Activated CD4-positive, CD25-positive, alpha-beta regulatory T cell treated with anti-CD3 and anti-CD28 coated beads, Interleukin-2, amount 50 U/mL, for 24 hours (primary cell): ENCODE data around the gene PLCH2.
A peak's percentile ranks its signal among the peaks of the same experiment; 100 is the strongest.

Experiments used
- ATAC-seq, 2 donors: fragments of 150-1000 bp; cut with Tn5 transposase; one replicate each; pipeline ENCODE4 v1.10.0; 2021; ENCODE audit warnings: mild to moderate bottlenecking in 1 of 2, moderate library complexity in 1 of 2

The PLCH2 gene

DNA sequence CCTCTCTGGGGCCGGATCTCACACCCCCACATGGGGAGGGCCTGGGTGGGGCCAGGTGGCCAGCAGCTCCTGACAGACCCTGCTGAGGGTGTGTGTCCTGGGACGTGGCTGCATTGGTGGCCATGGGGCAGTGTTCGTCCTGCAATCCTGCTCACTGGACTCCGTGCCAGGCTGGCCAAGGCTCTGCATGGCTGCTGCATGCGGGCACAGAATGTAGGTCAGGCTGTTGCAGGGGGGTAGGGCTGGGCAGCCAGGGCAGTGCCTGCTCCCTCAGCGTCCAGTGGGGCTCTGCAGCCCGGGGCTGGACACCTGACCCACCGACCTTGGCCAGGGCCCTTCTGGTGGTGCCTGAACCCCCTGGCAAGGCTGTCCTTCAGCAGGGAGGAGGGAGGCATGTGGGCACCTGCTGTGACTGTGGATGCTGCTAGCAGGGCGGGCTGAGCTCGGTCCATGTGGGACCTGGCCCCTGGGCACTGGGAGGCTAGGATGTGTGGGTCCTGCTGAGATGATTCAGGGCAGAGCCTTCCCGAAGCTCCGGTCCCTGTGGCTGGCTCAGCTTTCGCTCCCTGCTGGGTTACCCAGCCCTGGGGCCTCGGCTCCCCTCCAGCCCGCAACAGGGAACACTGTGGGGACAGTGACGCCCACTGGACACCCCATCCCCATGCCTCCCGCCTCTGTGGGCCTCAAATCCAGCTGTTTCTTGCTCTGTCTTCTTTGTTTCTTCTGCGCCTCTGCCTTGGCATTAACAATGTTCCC lies 14.9 kb upstream of the PLCH2 start:
- ATAC-seq: no peak

DNA sequence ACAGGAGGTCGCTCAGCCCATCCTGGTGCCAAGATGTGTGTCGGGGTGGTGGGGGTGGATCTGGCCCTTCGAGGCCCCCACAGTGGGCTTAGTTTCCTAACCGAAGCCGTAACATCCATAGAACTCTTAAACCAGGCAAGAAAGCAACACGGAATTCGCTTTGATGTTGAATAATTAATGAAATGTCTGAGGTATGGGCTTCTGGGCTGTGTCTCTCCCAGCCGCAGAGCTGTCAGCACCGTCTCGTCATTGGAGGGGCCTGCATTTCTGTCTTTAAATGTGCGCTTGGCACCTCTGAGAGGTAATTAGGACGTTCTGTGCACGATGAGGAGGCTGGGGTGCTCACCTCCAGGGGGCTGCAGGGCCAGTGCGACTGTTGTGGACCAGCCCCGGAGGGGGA lies 13.3 kb upstream of the PLCH2 start:
- ATAC-seq: no peak

DNA sequence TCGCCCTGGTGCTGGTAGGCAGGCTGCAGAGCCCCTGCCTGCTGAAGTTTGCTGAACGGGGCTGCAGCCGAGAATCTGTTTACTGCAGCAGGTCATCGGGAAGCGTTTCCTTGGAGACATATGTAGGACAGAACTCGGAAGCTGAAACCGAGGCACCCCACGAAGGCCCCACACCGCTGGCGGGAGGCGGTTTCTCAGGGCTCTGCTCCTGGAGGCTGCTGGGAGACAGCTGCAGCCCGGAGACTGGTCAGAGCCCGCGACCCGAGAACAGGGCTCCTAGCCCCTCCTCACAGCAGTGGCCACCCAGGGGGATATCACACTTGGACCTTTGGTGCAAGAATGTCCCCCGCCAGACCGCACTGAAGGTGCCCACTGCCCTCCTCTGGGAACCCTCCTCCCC lies 12.7 kb upstream of the PLCH2 start:
- no peak for ATAC-seq

DNA sequence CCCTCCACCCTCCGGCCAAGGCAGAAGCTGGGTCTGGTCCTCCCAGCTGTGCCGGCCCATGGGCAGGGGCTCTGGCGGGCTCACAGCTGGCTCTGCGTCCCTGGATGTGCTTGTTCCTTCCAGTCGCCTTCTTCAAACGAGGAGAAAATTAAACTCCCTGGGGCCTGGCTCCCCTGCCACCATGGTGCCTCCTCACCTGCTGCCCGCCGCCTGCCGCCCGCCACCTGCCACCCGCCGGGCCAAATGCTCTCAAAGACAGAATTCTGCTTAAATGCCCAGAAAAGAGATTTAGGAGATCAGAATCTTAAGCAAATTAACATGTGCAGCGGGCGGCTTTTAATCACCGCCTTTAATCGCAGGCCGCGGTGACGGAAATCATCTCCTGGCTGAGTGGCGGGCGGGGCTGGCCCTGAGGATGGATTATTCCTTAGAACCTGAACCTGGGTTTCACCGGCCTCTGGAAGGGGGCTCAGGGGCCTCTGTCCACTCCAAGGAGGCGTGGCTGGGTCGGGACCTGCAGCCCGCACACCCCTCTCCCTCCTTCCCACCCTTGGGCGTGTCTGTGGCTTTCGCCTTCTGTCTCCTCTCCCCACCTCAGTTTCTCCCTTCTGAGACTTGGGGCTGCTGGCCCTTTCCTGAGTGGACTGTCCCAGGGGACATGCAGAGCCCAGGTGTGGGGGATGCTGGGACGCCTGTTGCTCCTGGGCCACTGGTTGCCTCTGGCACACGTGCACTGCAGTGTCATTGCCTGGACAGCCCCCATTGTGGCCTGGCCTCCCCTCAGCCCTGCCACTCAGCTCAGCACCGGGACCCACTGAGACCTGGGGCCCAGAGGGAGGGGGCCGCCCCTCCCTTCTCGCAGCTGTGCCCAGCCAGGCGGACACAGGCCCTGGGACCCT lies 10.5 kb upstream of the PLCH2 start:
- no peak for ATAC-seq

DNA sequence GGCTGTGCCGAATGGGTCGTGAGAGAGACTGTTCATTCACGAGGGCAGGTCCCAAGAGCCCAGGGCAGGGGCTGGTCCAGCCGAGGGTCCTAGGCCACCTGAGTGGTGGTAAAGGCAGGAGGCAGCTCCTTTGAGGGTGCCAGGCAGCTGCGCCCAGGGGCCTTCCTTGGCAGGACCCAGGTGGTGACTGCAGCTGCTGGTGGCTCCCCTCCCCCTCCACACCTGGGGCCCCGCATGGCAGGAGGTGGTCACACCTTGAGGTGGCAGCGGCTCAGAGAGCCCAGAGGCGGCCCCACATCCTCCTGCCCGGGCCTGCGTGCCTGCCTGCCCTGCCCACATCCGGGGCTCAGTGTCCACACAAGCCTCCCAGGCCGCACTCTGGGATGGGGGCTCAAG lies 9.8 kb upstream of the PLCH2 start:
- no peak for ATAC-seq

DNA sequence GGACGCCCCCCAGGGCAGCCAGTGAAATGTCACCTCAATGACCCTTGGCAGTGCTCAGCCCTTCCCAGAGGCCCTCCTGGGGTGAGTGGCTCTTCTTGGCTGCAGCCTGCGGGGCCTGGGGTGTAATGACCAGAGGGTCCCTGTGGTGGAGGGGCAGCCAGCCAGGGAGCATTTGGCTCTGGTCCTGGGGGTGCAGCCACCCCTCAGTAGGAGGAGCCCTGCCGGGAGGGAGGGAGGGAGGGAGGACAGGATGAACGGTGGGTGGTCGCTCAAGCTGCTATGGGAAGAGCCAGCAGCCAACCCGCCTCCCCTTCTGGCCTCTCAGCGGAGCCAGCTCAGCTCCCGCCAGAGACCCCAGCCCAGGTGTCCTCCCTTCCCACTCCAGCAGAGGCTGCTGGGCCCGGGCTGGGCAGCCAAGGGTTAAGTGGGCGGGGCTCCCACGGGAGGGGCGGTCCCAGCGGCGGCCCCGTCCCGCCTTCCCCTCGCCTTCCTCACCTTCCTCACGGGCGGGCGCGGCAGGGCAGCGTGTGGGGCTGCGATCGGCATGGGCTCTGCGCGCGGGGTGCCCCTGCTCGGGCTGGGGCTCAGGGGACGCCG lies 9.0 kb upstream of the PLCH2 start:
- peak; percentile 57 to 70 for ATAC-seq

DNA sequence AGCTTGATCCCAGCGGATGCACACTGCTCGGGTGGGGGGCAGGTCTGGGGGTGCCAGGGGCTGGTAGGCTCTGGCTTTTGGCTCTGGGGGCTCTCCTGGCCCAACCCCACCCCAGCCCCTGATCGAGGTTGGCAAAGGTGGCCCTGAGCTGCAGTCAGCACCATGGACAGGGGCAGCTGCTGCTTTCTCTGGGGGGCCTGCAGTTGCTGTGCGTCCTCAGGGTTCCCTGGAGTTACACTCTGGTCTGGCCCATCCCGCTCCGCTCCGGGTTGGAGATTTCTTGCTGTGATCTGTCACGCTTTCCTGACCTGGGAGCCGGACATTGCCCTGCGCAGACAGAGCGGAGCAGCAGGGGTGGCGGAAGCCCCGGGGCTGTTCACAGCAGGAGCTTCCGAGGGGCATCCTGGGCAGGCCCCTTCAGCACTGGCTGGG lies 8.0 kb upstream of the PLCH2 start:
- ATAC-seq: peak in 1 of 2 donors; percentile 19

DNA sequence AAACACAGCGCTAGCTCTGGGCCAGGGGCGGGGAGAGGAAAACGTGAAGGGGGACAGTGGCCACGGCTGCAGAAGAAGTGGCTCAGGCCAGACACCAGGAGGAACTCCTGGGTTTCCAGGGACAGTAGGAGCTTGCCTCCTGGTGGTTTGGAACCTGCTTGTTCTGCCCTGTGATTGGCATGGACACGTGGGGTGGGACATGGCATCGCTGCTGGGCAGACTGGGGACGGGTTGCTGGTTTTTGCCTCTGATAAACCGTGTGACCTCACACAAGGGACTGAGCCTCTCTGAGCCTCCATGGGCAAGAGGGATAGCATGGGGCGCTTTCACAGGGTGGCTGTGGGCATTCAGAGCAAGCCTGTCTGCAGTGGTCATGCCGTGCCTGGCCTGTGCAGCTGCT lies 7.5 kb upstream of the PLCH2 start:
- no peak for ATAC-seq

DNA sequence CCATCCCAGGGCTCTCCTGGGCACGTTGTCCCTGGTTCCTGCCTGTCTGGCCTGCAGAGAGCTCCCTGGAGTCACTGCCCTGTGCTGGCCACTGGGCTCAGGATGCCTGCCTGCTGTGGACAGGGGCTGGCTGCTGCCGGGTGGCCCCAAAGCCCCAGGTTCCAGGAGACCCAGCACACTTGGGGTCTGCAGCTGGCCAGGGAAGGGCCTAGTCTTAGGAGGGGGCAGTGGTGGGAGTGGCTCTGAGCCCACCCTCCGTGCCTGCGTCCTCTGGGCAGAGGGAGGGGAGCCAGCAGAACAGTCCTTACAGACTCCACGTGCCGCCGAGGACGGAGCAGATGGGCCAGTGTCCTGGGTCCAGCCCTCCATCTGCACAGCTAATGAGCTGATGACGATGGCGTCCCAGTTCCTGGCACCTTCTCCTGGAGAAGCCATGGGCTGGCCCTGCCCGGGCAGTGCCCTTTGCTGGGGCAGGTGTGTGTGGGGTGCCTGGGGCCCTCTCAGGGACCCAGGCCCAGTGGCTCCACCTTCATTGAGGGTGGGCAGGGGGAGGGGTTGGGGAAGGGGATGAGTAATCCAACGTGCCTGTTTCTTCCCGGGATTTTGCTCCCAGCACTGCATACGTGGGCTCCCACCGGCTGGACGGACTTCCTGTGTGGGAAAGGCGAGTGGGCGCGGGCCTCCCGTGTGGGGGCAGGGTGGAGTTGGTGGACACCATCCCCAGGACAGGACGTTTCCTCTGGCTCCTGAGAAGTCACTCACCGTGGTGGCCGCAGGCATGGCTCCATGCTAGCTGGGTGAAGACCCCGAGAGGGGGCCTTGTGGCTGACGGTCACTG lies 6.8 kb upstream of the PLCH2 start:
- ATAC-seq: no peak

DNA sequence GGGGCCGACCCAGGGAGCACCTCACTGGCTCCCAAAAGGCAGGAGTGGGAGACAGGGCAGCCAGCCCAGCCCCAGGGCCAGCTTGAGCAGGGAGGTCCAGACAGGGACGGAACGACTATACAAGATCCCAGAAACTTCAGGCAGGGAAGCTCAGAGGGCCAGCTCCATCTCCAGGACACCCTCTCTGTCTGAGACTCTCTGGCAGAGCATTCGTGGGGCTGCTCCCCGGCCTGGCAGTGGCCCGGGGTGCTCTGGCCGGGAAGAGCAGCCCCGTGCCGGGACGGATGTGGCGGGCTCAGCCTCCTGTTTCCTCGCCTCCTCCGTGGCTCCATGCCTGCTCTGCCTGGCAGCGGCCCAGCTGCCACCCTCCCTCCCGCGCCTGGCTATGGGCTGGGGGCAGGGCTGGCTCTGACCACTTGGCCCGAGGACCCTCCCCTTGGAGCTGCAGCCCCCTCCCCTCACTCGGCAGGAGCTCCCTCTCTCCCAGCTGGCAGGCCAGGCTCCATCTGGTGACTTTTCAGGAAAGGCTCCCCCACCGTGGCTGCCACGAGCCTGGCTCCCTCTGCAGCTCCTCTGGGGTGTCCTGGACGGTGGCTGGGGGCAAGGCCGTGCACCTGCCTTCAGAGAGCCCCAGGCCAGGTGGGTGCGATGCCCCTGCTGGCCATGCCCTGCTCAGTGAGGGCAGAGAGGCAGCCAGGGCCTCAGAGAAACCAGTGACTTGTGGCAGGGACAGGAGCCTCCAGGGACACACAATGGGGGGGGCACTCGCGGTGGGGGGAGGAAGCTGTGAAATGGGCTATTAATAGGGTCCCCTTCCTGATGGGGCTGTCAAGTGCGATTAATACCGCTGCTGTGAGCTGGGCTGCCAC lies 5.6 kb upstream of the PLCH2 start:
- ATAC-seq: no peak

DNA sequence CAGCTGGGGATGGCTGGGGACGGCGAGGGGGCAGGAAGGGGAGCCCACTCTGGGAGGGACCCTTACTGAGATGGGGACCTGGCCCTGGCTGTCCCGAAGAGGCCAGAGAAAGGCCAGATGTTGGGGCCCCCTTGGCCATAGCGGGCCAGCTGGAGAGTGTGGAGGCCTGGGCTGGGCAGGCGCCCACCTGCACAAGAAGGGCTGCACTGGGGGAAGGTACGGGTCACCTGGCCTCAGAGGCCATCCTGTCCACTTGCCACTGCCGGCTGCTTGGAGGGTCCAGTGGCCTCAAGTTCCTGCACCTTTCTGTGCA lies 5.0 kb upstream of the PLCH2 start:
- no peak for ATAC-seq

DNA sequence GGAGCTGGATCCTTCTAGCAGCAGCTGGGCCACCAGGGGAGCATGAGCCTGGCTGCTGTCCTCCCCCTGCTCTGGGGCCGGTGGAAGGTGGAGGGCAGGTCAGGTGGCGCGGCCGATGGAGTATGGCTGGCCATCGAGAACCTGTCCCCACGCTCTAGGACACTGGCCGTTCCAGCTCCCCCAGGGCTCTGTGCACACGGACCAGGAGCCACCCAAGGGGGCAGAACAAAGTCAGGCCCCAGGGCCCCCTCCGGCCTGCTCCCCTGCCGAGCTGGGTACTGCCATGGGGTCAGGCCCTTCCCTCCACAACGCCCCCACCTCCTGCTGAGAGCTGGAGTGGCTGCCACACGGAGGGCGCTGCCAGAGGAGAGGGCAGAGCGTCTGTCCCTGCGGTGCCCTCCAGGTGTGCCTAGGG lies 4.5 kb upstream of the PLCH2 start:
- no peak for ATAC-seq

DNA sequence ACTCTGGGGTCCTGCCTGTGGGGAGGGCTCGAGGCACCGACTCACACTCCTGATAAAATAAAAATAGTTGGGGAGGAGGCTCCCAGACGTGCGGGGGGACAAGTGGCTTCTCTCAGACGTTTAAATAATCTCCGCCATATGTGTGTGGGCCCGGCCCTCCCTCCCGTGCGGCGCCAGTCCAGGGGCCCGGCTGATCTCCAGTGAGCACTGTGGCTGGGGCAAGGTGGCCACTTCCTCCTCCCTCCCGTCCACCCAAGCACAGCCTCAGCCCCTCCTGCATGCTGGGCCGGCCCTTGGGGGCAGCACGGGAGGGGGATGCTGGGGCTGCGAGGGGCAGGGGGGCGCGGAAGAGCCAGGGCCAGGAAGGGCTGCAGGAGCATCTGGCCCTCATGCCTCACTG lies 4.0 kb upstream of the PLCH2 start:
- ATAC-seq: no peak

DNA sequence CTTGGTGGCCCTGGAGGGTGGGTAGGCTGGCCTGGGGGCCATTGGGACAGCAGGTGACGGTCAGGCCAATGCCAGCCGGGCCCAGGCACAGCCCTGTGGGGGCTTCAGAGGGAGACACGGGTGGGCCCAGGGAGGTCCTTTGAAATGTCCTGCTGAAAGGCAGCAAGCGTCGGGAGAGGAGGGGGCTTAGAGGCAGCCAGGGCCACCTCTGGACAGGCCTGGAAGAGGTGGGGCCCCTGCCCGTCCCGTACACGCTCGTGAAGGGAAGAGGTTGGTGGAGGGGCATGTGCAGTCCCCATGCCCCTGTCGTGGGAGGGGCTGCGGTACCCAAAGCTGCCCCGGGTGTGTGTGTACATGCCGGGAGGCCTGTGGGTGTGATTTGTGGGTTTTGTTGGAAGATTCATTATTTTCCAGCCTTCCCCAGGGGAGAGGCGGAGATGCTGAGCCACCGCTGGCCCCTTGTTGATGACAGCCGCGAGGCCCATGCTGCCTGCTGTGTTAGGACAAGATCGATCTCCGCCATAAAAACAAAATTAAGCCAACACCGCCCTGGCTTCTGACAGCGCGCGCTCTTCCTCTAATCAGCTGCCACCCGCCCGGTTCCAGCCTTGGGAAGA lies 3.4 kb upstream of the PLCH2 start:
- no peak for ATAC-seq

DNA sequence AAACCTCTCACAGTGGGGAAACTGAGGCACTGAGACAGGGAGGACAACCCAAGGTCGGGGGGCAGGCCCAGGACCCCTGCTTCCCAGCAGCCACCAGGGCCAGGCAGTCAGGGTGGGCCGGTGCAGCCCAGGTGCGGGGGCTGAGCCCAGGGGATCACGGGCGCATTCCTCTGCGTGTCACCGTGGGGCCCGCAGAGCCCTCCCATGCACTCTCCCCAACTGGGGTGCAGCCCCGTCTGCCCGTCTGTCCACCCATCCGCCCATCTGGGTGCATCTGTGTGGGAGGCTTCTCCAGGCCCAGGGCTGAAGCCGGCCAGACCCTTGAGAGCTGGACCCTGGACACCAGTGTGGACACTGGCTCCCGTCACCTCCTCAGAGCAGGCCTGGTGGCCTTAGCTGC lies 2.9 kb upstream of the PLCH2 start:
- no peak for ATAC-seq

DNA sequence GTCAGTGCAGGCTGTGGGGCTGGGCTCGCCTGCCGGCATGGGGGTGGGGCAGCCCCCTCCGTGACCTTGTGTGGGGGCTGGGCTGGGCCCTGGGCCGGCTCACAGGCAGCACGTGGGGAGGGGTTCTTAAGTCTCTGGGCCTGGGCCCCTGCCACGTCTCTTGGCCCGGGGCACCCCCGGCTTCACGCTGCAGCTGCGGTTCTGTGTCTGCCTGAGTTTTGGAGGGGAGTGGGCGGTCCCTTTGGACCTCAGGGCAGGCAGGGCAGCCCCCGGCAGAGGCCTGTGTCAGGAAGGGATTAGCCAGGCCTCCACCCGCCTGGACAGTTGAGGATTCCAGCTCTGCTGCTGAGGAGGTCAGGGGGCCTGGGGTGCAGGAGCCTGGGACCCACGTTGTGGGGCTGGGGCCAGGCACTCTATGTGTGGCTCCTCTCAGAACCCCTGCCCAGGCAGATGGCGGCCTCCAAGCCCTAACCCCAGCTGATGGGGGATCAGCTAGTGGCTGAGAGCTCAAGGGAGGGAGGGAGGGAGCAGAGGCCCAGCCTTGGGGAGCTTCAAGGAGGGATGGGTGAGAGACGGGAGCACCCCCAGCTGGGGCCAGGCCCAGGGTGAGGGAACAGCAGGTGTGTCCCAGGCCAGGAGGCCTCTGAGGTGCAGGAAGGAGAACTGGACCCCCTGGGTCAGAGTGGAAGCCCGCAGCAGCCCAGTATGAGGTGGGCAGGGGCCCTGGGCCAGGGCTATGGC lies 1.8 kb upstream of the PLCH2 start:
- no peak for ATAC-seq

DNA sequence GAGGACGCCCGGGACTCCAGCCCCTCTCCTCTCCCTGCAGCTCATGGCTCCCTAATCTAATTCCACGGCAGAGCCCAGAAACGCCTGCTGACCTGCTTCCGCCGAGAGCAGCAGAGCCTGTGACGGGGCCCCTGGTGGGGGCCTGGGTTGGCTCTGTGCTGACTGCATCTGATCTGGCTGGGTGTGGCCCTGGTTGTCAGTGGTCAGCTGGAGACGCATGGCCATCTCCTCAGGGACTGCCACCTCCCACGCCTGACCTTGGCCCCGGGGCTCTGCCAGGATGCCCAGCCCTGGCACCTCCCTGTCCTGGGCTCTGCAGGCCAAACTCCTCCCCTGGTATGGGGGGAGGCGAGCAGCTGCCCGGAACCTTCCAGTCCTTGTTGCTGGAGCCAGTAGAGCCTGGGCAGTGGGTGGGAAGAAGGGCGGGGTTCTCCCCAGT lies 1.1 kb upstream of the PLCH2 start:
- no peak for ATAC-seq

DNA sequence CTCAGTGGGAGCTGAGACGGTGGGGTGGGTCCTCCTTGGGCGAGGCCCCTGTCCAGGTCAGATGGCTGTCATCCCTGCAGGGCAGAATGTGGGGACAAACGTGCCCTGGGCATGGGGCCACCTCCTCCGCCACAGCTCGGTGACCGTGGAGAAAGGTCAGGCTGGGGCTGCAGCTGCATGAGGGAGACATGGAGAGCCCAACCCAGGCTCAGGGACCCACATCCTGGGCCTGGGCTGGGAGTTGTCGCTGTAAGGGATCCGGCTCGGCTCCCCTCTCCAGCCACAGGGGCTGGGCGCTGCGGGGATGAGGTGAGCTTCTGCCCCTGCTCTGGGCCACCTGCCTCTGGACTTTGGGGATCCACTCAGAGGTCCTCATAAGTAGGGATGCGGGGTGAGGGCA lies 518 bp upstream of the PLCH2 start:
- no peak for ATAC-seq

DNA sequence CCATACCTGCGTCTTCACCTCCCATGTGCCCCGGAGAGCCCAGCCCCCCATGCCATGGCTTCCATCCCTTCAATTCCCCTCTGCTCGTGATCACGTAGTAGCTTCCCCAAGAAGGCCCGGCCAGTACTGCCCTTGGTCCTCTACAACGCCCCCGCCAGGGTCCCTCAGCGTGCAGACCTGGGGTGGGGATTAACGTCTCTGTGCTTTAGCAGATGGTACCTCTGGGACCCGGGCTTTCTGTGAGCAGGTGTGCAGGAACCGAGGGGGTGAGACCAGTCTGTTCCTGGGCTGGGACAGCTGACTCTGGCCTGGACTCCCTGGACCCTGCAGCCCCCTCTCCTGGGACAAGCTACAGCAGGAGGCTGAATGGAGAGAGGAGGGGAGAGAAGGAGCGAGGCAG lies 1.2 kb downstream of the PLCH2 start:
- ATAC-seq: no peak

DNA sequence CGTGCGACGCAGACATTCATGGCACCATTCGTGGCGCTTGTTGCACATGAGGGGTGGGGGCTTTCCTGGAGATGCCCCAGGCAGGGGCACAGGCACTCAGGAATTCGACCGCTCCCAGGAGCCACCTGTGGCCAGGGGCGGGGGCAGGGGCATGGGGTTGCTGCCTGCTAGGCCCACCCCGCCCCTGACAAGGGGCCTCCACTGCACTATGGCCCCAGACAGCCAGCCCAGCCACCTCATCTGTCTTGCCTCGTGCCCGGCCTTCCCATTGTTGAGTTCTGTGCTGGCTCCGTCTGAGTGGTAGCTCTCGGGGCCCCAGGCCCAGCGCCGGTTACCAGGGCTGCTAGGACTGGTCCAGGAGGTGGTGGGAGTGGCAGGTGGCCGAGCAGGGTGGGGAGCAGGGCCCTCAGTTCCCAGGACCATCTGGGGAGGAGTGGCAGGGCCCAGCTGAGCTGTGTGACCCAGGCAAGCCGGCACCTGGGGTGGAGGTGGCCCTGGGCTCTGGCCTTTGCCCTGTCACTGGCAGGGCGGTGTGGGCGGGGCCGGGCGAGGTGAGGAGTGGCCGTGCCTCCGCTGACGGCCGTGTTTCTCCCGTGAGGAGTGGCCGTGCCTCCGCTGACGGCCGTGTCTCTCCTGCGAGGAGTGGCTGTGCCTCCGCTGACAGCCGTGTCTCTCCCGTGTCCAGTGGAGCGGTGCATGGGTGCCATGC lies 1.9 kb downstream of the PLCH2 start:
- ATAC-seq: no peak
